Esophagus (tissue), 2 donors: ENCODE results near the gene RUBCN. TPM values are rescaled to one million over a fixed set of nuclear protein-coding genes. Genes with fewer than 3 reads are reported as not detected.
"Not testable (repeated sequence)": the region's sequence is repeated elsewhere in the genome, so short reads cannot be mapped to it uniquely, and the experiment has no call there.

ENCODE experiments used
- H3K27ac ChIP-seq, 2 donors: one replicate each; pipeline ENCODE4 v1.5.1; 2013; ENCODE audit warnings: low read depth in 2 of 2, mild to moderate bottlenecking in 2 of 2, inconsistent platforms in 1 of 2, low read length in 1 of 2, moderate library complexity in 1 of 2
- H3K27me3 ChIP-seq, 2 donors: one replicate each; pipeline ENCODE4 v1.6.1; 2013; ENCODE audit warnings: low read length in 2 of 2, control low read depth in 1 of 2, mild to moderate bottlenecking in 1 of 2; ENCODE audit not compliant: insufficient read depth in 2 of 2, control insufficient read depth in 1 of 2
- H3K36me3 ChIP-seq, 2 donors: one replicate each; pipeline ENCODE4 v1.6.1; 2013; ENCODE audit warnings: low read length in 1 of 2; ENCODE audit not compliant: control insufficient read depth in 2 of 2, insufficient read depth in 2 of 2
- H3K4me1 ChIP-seq, 2 donors: one replicate each; pipeline ENCODE4 v1.6.1; 2013; ENCODE audit warnings: low read length in 1 of 2; ENCODE audit not compliant: control insufficient read depth in 2 of 2, insufficient read depth in 2 of 2
- H3K4me3 ChIP-seq, 2 donors: one replicate each; pipeline ENCODE4 v1.5.1; 2013; ENCODE audit warnings: low read length in 2 of 2, mild to moderate bottlenecking in 2 of 2, low read depth in 1 of 2, moderate library complexity in 1 of 2
- H3K9me3 ChIP-seq, 2 donors: one replicate each; pipeline ENCODE4 v1.6.1; 2013; ENCODE audit warnings: mild to moderate bottlenecking in 2 of 2, low read depth in 1 of 2, low read length in 1 of 2, moderate library complexity in 1 of 2; ENCODE audit not compliant: control insufficient read depth in 2 of 2, insufficient read depth in 1 of 2
- WGBS, 2 donors: extraction: QIAGEN DNeasy Blood & Tissue Kit; methylation state at CpG; one replicate each; pipeline ENCODE4 v1.1.7; 2013; 5-methylcytosine and 5-hydroxymethylcytosine counted together
- polyA plus RNA-seq, 2 donors: library from polyadenylated mRNA; stranded (reverse); fragments of 200-250 nt; gene quantifications; one replicate each; pipeline ENCODE4 v1.2.3, GENCODE V29; 2013
- donor health status: healthy with polysubstance abuse.
- donor health status: Bipolar disorder and iron deficiency.

Gene RUBCN
- polyA plus RNA-seq, 2 donors = 8.2 to 12.6 TPM

GRCh38 chr3:197737749-197738462 is 1.2 kb upstream of the RUBCN start:
- H3K27me3 ChIP-seq = no peaks in the 10 kb centered on the region
- WGBS, 2 donors = 70 to 72% methylated on average over 11 of the region's 11 CpGs
- H3K9me3 ChIP-seq = no peaks in the 10 kb centered on the region
- H3K4me3 ChIP-seq = no peak overlapping the region
- H3K4me1 ChIP-seq = peaks cover 0 to 3% of the 10 kb centered on the region in 2 donors
- no peak overlapping the region for H3K27ac ChIP-seq
- H3K36me3 ChIP-seq = no peaks in the 10 kb centered on the region

- peak overlapping the region; percentile 72 to 79 for H3K27ac ChIP-seq
These were observed 580 bp upstream of the RUBCN start for GRCh38 chr3:197737319-197737649.

GRCh38 chr3:197736010-197736490 is 654 bp downstream of the RUBCN start:
- H3K4me1 ChIP-seq = peaks cover 0 to 3% of the 10 kb centered on the region in 2 donors
- H3K36me3 ChIP-seq = no peaks in the 10 kb centered on the region
- no peaks in the 10 kb centered on the region for H3K27me3 ChIP-seq
- no peaks in the 10 kb centered on the region for H3K9me3 ChIP-seq
- H3K27ac ChIP-seq = peak overlapping the region; percentile 77 to 89
- peak overlapping the region; percentile 81 to 88 for H3K4me3 ChIP-seq
- WGBS, 2 donors = 0 to 1% methylated on average over 17 of the region's 17 CpGs

More at GRCh38 chr3:197737319-197737649, 580 bp upstream of the RUBCN start:
- Histone ChIP-seq H3K4me3 (peak overlapping the region; percentile 81 to 88), H3K27me3 (no peaks in the 10 kb centered on the region), H3K36me3 (no peaks in the 10 kb centered on the region), H3K4me1 (peaks cover 0 to 3% of the 10 kb centered on the region in 2 donors), H3K9me3 (no peaks in the 10 kb centered on the region)
- WGBS, 2 donors = 0% methylated on average over 6 of the region's 6 CpGs

- no peaks in the 10 kb centered on the region for H3K36me3 ChIP-seq
- 80 to 81% methylated on average over 7 of the region's 7 CpGs for WGBS, 2 donors
- H3K27me3 ChIP-seq = no peaks in the 10 kb centered on the region
- H3K4me3 ChIP-seq = peak overlapping the region in 1 of 2 donors; percentile 81
- no peaks in the 10 kb centered on the region for H3K9me3 ChIP-seq
- no peak overlapping the region for H3K27ac ChIP-seq
- H3K4me1 ChIP-seq = peaks cover 0 to 3% of the 10 kb centered on the region in 2 donors
These were observed 1.9 kb downstream of the RUBCN start for GRCh38 chr3:197734667-197735318.

- no peaks in the 10 kb centered on the region for H3K36me3 ChIP-seq
- no peak overlapping the region for H3K27ac ChIP-seq
- H3K27me3 ChIP-seq = no peaks in the 10 kb centered on the region
- WGBS, 2 donors = 84 to 91% methylated on average over 4 of the region's 4 CpGs
- no peaks in the 10 kb centered on the region for H3K9me3 ChIP-seq
- peaks cover 0 to 3% of the 10 kb centered on the region in 2 donors for H3K4me1 ChIP-seq
- no peak overlapping the region for H3K4me3 ChIP-seq
These were observed 3.7 kb downstream of the RUBCN start for GRCh38 chr3:197733042-197733441.

- H3K4me3 ChIP-seq, H3K27me3 ChIP-seq, H3K4me1 ChIP-seq, H3K9me3 ChIP-seq, H3K27ac ChIP-seq, H3K36me3 ChIP-seq: not testable (repeated sequence)
- 93 to 96% methylated on average over 15 to 26 of the region's 27 CpGs for WGBS, 2 donors
These were observed 5.2 kb downstream of the RUBCN start for GRCh38 chr3:197731483-197731882.

GRCh38 chr3:197730770-197731169 is 5.9 kb downstream of the RUBCN start:
- H3K4me3 ChIP-seq, H3K9me3 ChIP-seq, H3K36me3 ChIP-seq, H3K27me3 ChIP-seq, H3K4me1 ChIP-seq, H3K27ac ChIP-seq: not testable (repeated sequence)
- 87 to 100% methylated on average over 2 of the region's 5 CpGs for WGBS, 2 donors

GRCh38 chr3:197730200-197730599 is 6.5 kb downstream of the RUBCN start:
- no peaks in the 10 kb centered on the region for H3K4me1 ChIP-seq
- no peaks in the 10 kb centered on the region for H3K9me3 ChIP-seq
- H3K36me3 ChIP-seq = no peaks in the 10 kb centered on the region
- H3K27me3 ChIP-seq = no peaks in the 10 kb centered on the region
- WGBS, 2 donors = 44 to 69% methylated on average over 2 of the region's 2 CpGs
- H3K4me3 ChIP-seq = no peak overlapping the region
- no peak overlapping the region for H3K27ac ChIP-seq

- Histone ChIP-seq H3K27ac (no peak overlapping the region), H3K9me3 (no peaks in the 10 kb centered on the region), H3K36me3 (no peaks in the 10 kb centered on the region), H3K4me1 (no peaks in the 10 kb centered on the region), H3K27me3 (no peaks in the 10 kb centered on the region), H3K4me3 (no peak overlapping the region)
- WGBS, 2 donors = 85 to 86% methylated on average over 8 of the region's 8 CpGs
These were observed 8.2 kb downstream of the RUBCN start for GRCh38 chr3:197728487-197728886.

- 93 to 94% methylated on average over 3 of the region's 3 CpGs for WGBS, 2 donors
- H3K27me3 ChIP-seq, H3K4me3 ChIP-seq, H3K4me1 ChIP-seq, H3K36me3 ChIP-seq, H3K27ac ChIP-seq, H3K9me3 ChIP-seq: not testable (repeated sequence)
These were observed 8.8 kb downstream of the RUBCN start for GRCh38 chr3:197727878-197728277.
